Upper lobe of left lung (tissue), 4 donors: ENCODE data around the gene APOE.
A peak's percentile ranks its signal among the peaks of the same experiment; 100 is the strongest.

Experiments used
- CTCF ChIP-seq, 6 experiments: fragments of 450-650 bp in 4 of 6; fragments of 200-600 bp in 2 of 6; sonication (generic) in 2 of 6; IDR thresholded peaks; one replicate each; pipeline ENCODE4 v1.5.1; 2016 to 2019; ENCODE audit warnings: antibody characterized with exemption in 6 of 6
- EP300 ChIP-seq, 4 donors: sonication (generic); formaldehyde crosslinking; IDR thresholded peaks; one replicate each; pipeline ENCODE4 v1.5.1; 2017; ENCODE audit warnings: antibody characterized with exemption in 4 of 4, control low read depth in 2 of 4
- POLR2A ChIP-seq, 4 donors: fragments of 450-650 bp; IDR thresholded peaks; one replicate each; pipeline ENCODE4 v1.5.1; 2016 to 2017; ENCODE audit warnings: antibody characterized with exemption in 4 of 4, mild to moderate bottlenecking in 2 of 4
- POLR2AphosphoS5 ChIP-seq, 2 donors: sonication (generic); formaldehyde crosslinking; IDR thresholded peaks; one replicate each; pipeline ENCODE4 v1.5.1; 2017; ENCODE audit warnings: antibody characterized with exemption in 2 of 2

GRCh38 chr19:44903602-44904425, 1.8 kb upstream of the APOE start:
- peak; percentile 93 to 100 (median 94) for TF ChIP-seq CTCF (IDR thresholded peaks at IDR 0.05)
- TF ChIP-seq POLR2A (IDR thresholded peaks at IDR 0.05), result peak in 1 of 4 donors; percentile 8
- no peak for TF ChIP-seq EP300 (IDR thresholded peaks at IDR 0.05)
- TF ChIP-seq POLR2AphosphoS5 (IDR thresholded peaks at IDR 0.05), result no peak
